A673 (cell line): Measurements from ENCODE around the gene PLIN3.

Source experiments
- EZH2 ChIP-seq: fragments of 200-600 bp; sonication (generic); IDR thresholded peaks from 2 replicates; pipeline ENCODE4 v1.6.1; 2017; ENCODE audit warnings: borderline replicate concordance, low read depth, mild to moderate bottlenecking, mixed read lengths, antibody characterized with exemption, low read length; ENCODE audit not compliant: poor library complexity, severe bottlenecking
- TF ChIP-seq, protein P1 (sequence below): fragments of 300-800, 200-600 bp; sonication (generic); conservative IDR thresholded peaks from 2 replicates; pipeline ENCODE4 v1.5.1; 2017; ENCODE audit warnings: low read depth, mild to moderate bottlenecking, antibody characterized with exemption, low read length, moderate library complexity, mixed read lengths

DNA sequence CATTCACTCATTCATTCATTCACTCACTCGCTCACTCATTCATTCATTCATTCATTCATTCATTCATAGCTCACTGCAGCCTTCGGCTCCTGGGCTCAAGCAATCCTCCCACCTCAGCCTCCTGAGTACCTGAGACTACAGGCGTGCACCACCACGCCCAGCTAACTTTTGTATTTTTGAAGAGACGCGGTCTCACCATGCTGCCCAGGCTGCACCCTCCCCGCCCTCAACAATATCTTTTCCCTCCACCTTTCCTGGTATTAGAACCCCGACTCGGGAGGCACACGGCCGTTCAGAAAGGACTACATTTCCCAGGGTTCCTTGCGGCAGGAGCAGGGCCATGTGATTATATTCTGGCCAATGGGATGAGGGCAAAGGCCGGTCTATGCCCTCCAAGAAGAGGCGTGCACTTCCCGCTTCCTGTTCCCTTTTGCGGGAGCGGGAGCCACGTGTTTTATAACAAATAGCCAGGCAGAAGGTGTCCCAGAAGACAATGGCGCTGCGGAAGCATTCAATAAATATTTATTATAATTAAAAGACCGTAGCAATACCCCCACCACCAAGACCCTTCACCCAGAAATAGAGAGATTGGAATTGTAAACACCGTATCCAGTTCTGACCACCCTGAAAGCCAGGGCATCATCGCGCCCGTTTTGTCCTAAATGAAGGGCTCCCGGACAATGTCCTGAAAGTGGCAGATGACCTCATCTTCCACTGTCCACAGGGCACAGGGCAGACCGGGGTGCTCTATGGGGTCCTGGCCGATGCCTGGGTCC is 51.9 kb downstream of the PLIN3 start:
- TF ChIP-seq EZH2: no peak
- TF ChIP-seq, protein P1, sequence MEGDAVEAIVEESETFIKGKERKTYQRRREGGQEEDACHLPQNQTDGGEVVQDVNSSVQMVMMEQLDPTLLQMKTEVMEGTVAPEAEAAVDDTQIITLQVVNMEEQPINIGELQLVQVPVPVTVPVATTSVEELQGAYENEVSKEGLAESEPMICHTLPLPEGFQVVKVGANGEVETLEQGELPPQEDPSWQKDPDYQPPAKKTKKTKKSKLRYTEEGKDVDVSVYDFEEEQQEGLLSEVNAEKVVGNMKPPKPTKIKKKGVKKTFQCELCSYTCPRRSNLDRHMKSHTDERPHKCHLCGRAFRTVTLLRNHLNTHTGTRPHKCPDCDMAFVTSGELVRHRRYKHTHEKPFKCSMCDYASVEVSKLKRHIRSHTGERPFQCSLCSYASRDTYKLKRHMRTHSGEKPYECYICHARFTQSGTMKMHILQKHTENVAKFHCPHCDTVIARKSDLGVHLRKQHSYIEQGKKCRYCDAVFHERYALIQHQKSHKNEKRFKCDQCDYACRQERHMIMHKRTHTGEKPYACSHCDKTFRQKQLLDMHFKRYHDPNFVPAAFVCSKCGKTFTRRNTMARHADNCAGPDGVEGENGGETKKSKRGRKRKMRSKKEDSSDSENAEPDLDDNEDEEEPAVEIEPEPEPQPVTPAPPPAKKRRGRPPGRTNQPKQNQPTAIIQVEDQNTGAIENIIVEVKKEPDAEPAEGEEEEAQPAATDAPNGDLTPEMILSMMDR: no peak
